OCI-LY1 (cell line): ENCODE results near the gene KIFAP3.

Experiments
- H2AFZ ChIP-seq: fragments of 200-600 bp; sonication (generic), shearing (Covaris generic); 2 replicates; pipeline ENCODE4 v1.6.0; 2014; ENCODE audit warnings: antibody characterized with exemption, mild to moderate bottlenecking, low read length
- H3F3A ChIP-seq: fragments of 200-600 bp; sonication (generic), shearing (Covaris generic); 2 replicates; pipeline ENCODE4 v1.6.0; 2014; ENCODE audit warnings: mild to moderate bottlenecking, antibody characterized with exemption, low read length, moderate library complexity; ENCODE audit not compliant: insufficient read depth
- H3K27ac ChIP-seq: fragments of 200-600 bp; sonication (generic); 2 replicates; pipeline ENCODE4 v1.5.1; 2014; ENCODE audit warnings: low read length, mixed run types, mild to moderate bottlenecking, low read depth; ENCODE audit not compliant: poor library complexity, severe bottlenecking
- H3K27me3 ChIP-seq: fragments of 200-600 bp; sonication (generic); 2 replicates; pipeline ENCODE4 v1.6.0; 2014; ENCODE audit warnings: antibody characterized with exemption, mild to moderate bottlenecking, low read length, moderate library complexity; ENCODE audit not compliant: insufficient read depth
- H3K36me3 ChIP-seq: fragments of 200-600 bp; sonication (generic); 2 replicates; pipeline ENCODE4 v1.6.1; 2014; ENCODE audit warnings: mild to moderate bottlenecking, antibody characterized with exemption, low read length, moderate library complexity, mixed read lengths; ENCODE audit not compliant: insufficient read depth
- H3K4me1 ChIP-seq: fragments of 200-600 bp; sonication (generic); 2 replicates; pipeline ENCODE4 v1.5.1; 2014; ENCODE audit warnings: mild to moderate bottlenecking, low read length, moderate library complexity; ENCODE audit not compliant: insufficient read depth, severe bottlenecking
- H3K4me2 ChIP-seq: fragments of 200-600 bp; sonication (generic), shearing (Covaris generic); 2 replicates; pipeline ENCODE4 v1.6.1; 2014; ENCODE audit warnings: low read length
- H3K4me3 ChIP-seq: fragments of 200-600 bp; sonication (generic); 2 replicates; pipeline ENCODE4 v1.5.1; 2014; ENCODE audit warnings: low read length, low read depth, mild to moderate bottlenecking, mixed read lengths; ENCODE audit not compliant: poor library complexity, severe bottlenecking
- H3K79me2 ChIP-seq: fragments of 200-600 bp; shearing (Covaris generic); 2 replicates; pipeline ENCODE4 v1.6.1; 2016; ENCODE audit warnings: mixed run types, low read length, mixed read lengths; ENCODE audit not compliant: insufficient read depth
- H3K9ac ChIP-seq: fragments of 200-600 bp; sonication (generic), shearing (Covaris generic); 2 replicates; pipeline ENCODE4 v1.6.1; 2014; ENCODE audit warnings: mild to moderate bottlenecking, low read length, mixed read lengths
- H3K9me2 ChIP-seq: fragments of 200-600 bp; sonication (generic), shearing (Covaris generic); 2 replicates; pipeline ENCODE4 v1.6.1; 2014; ENCODE audit warnings: low read depth, mild to moderate bottlenecking, low read length, mixed read lengths
- H3K9me3 ChIP-seq: fragments of 200-600 bp; shearing (Covaris generic); 2 replicates; pipeline ENCODE4 v1.6.1; 2014; ENCODE audit warnings: low read length, mixed read lengths
- H4K20me1 ChIP-seq: fragments of 200-600 bp; sonication (generic), shearing (Covaris generic); 2 replicates; pipeline ENCODE4 v1.6.0; 2016; ENCODE audit warnings: mild to moderate bottlenecking, low read length; ENCODE audit not compliant: insufficient read depth
- EZH2 ChIP-seq: fragments of 200-600 bp; sonication (generic), shearing (Covaris generic); IDR thresholded peaks from 2 replicates; pipeline ENCODE4 v1.8.0; 2017; ENCODE audit warnings: borderline replicate concordance, mixed run types, mild to moderate bottlenecking, antibody characterized with exemption, low read length, moderate library complexity, mixed read lengths
- TF ChIP-seq, protein P1 (sequence below): fragments of 200-600 bp; sonication (generic), shearing (Covaris generic); IDR thresholded peaks from 2 replicates; pipeline ENCODE4 v1.5.1; 2017; ENCODE audit warnings: mild to moderate bottlenecking, antibody characterized with exemption, low read length, moderate library complexity, mixed read lengths

KIFAP3 gene

DNA sequence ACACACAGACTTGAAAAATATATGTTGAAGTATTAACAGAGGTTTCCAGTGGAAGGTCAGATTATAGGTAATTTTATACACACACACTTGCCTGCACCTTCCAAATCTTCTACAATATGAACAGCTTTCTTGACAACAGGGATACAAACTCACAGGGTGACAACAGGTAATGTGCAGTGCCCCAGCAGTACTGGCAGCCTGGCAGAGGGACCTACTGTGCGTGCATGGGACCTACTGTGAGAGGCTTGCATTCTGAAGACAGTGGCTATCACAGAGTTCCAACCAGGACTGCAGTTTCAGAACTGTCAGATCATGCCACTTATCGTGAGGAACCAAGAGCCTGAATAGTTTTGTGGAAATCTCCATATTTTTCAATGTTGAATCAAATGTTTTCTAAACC is 184.6 kb downstream of the KIFAP3 start:
- H3K36me3 ChIP-seq: peaks cover 31% of the 10 kb centered on the region
- H4K20me1 ChIP-seq: no peaks in the 10 kb centered on the region
- peaks cover 41% of the 10 kb centered on the region for H3K4me1 ChIP-seq
- no peak for TF ChIP-seq EZH2
- TF ChIP-seq, protein P1, sequence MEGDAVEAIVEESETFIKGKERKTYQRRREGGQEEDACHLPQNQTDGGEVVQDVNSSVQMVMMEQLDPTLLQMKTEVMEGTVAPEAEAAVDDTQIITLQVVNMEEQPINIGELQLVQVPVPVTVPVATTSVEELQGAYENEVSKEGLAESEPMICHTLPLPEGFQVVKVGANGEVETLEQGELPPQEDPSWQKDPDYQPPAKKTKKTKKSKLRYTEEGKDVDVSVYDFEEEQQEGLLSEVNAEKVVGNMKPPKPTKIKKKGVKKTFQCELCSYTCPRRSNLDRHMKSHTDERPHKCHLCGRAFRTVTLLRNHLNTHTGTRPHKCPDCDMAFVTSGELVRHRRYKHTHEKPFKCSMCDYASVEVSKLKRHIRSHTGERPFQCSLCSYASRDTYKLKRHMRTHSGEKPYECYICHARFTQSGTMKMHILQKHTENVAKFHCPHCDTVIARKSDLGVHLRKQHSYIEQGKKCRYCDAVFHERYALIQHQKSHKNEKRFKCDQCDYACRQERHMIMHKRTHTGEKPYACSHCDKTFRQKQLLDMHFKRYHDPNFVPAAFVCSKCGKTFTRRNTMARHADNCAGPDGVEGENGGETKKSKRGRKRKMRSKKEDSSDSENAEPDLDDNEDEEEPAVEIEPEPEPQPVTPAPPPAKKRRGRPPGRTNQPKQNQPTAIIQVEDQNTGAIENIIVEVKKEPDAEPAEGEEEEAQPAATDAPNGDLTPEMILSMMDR: no peak
- H3K9me2 ChIP-seq: no peaks in the 10 kb centered on the region
- no peak overlapping the region for H3K9ac ChIP-seq
- no peaks in the 10 kb centered on the region for H3K9me3 ChIP-seq
- H2AFZ ChIP-seq: no peak overlapping the region
- no peak overlapping the region for H3K27ac ChIP-seq
- no peaks in the 10 kb centered on the region for H3F3A ChIP-seq
- H3K4me3 ChIP-seq: no peak overlapping the region
- H3K79me2 ChIP-seq: peaks cover 27% of the 10 kb centered on the region
- no peaks in the 10 kb centered on the region for H3K27me3 ChIP-seq
- H3K4me2 ChIP-seq: no peak overlapping the region

DNA sequence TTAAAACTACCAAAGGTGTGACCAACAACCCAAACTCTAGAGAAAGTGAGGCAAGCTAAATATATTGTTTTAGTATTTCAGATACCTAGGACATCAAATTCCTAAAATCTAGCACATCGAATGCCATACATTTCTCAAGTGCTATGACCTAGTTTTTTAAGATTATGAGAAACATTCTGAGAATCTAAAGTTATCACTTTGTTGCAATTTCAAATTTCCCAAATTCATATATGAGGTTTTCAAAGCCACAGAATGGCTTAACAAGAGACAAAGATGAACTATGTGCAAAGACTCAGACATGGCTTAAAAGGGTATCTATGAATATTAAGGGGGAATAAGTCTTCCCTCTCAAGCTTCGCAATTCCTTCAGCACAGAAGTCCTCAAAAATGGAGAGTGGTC is 187.6 kb downstream of the KIFAP3 start:
- Histone ChIP-seq H3K27me3 (no peaks in the 10 kb centered on the region), H3K36me3 (peaks cover 31% of the 10 kb centered on the region)

DNA sequence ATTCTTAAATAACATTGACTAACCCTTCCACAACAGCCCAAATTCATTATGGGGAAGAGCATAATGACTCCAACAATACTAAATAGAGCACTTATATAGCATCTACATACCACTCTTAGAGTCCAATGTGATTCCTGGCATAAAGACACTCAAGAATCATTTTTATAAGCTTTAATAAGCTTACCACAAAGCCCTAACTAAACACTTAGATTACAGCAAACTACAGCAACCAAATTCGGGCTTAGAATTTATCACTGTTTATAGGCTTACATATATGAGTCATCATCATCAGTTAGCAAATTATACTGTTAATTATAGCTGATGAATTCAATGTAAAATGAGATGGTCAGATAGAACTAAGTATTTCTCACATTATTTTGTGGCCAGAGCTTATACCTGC is 188.1 kb downstream of the KIFAP3 start:
- peaks cover 31% of the 10 kb centered on the region for H3K36me3 ChIP-seq
- peaks cover 16% of the 10 kb centered on the region; the same call in 1 of the 2 replicates for H3K79me2 ChIP-seq
- TF ChIP-seq EZH2: no peak
- TF ChIP-seq, protein P1: no peak
- no peak overlapping the region for H3K4me3 ChIP-seq
- H4K20me1 ChIP-seq: no peaks in the 10 kb centered on the region
- H3K4me1 ChIP-seq: peaks cover 21% of the 10 kb centered on the region
- H3K27me3 ChIP-seq: no peaks in the 10 kb centered on the region
- H3K4me2 ChIP-seq: no peak overlapping the region
- no peaks in the 10 kb centered on the region for H3F3A ChIP-seq
- no peaks in the 10 kb centered on the region for H3K9me2 ChIP-seq
- H3K27ac ChIP-seq: no peak overlapping the region
- no peaks in the 10 kb centered on the region for H3K9me3 ChIP-seq
- H2AFZ ChIP-seq: no peak overlapping the region
- H3K9ac ChIP-seq: no peak overlapping the region

More for the DNA sequence above, 187.6 kb downstream of the KIFAP3 start:
- H3K9me2 ChIP-seq: no peaks in the 10 kb centered on the region
- H3K4me2 ChIP-seq: no peak overlapping the region
- peaks cover 16% of the 10 kb centered on the region; the same call in 1 of the 2 replicates for H3K79me2 ChIP-seq
- no peak overlapping the region for H2AFZ ChIP-seq
- H3K9ac ChIP-seq: no peak overlapping the region
- no peaks in the 10 kb centered on the region for H3K9me3 ChIP-seq
- no peak for TF ChIP-seq EZH2
- TF ChIP-seq, protein P1: no peak
- no peak overlapping the region for H3K27ac ChIP-seq
- H3K4me1 ChIP-seq: peaks cover 26% of the 10 kb centered on the region
- H3K4me3 ChIP-seq: no peak overlapping the region
- H4K20me1 ChIP-seq: no peaks in the 10 kb centered on the region
- H3F3A ChIP-seq: no peaks in the 10 kb centered on the region
